Stimulated activated CD8-positive, alpha-beta memory T cell treated with anti-CD3 and anti-CD28 coated beads, Interleukin-7, amount 100 ng/mL, for 48 hours (primary cell): ENCODE results near the gene RUNDC1.
"Not testable (repeated sequence)": the region's sequence is repeated elsewhere in the genome, so short reads cannot be mapped to it uniquely, and the experiment has no call there.

ENCODE experiments used
- DNase-seq, 2 donors: peaks; one replicate each; pipeline ENCODE4 v3.0.0-alpha.2; 2020; ENCODE audit warnings: low read depth in 1 of 2; ENCODE audit errors: extremely low read depth in 1 of 2

Gene RUNDC1

DNA sequence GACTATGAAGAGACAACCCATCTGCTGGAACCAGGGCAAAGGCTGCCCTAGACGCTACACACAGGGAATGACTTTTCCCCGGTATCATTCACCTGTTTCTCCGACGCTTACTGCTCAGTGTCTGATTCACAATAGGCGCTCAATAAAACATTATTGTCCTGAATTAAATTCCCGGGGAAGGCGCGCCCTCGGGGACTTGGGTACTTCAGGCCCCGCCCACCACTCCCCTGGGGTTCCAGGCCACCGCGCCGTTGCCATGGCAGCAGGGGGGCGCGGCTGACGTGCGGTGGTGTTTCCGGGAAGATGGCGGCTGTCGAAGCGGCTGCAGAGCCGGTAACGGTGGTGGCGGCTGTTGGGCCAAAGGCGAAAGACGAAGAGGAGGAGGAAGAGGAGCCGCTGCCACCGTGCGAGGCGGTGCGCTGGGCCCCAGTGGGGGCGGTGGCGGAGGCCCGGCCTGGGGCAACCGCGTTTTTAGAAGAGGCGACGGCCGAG, at the start of gene RUNDC1:
Gene RUNDC1 (plus strand): TSS at position 292 of the 492 bp plus-strand sequence. CDS start 12 bp downstream, at position 304.
- peak; percentile 86 for DNase-seq

DNA sequence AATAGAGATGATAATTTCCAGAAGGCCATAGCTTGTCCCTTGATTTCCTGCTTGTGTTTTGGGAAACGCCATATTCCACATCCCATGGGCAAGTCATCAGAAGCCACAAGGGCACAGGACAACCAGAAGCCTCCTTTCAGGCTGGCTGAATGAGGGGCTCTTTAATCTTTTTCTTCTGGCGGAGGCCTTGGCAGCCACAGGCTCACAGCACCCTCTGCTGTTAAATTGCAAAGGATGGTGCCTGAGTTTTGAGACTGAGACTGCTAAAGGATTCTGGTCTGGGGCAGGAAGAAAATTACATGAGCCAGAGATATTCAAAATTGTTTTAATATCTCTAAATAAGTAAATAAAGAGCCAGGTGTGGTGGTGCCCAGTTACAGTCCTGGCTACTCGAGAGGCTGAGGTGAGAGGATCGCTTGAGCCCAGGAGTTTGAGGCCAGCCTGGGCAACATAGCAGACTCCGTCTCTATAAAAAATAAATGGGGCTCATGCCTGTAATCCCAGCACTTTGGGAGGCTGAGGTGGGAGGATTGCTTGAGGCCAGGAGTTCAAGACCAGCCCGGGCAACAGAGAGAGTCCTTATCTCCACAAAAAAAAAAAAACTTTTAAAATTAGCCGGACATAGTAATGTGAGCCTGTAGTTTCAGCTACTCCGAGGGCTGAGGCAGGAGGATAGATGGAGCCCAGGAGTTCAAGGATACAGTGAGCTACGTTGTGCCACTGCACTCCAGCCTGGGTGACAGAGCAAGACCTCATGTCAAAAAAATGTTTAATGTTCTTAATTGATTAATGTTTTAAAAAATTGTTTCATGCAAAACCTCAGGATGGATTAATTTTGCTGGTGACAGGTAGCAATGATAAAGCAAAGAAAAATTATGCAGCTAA, 42.4 kb upstream of the RUNDC1 start:
- DNase-seq, result peak in 1 of 2 donors; percentile 0

DNA sequence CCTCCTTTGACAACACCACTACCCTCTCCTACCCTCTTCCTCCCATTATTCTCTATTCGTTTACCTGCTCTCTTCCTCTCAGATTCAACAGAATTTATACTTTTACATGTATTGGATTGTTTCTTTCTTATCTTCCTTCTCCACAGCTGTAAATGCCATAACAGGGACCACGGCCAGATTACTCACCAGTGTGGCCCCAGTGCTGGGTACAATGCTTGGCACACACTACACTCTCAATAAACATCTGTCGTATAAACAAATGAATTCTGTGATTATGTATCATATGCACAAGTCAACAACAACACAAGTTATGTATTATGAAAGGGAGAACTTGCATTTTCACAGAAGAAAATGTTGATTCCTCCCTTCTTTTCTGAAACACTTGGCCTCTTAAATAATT, 36.2 kb upstream of the RUNDC1 start:
- DNase-seq, result no peak

DNA sequence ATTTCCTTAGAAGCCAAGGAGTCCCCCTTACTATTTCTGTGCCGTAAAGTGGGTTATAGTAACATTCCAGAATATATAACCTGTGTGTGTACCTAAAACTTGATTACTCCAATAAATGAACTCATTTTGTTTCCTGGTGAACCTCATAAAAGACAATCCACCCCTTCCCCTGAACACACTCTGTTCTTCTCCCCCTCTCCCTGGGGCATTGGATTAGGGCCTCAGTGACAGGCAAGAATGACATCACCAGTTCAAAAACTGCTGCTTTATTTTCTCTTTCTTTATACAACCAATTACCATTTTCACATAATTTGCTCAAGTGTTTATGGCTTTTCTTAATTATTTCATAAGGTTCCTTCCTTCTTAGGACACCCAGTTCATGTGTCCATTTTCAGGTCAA, 33.6 kb upstream of the RUNDC1 start:
- DNase-seq, result no peak

DNA sequence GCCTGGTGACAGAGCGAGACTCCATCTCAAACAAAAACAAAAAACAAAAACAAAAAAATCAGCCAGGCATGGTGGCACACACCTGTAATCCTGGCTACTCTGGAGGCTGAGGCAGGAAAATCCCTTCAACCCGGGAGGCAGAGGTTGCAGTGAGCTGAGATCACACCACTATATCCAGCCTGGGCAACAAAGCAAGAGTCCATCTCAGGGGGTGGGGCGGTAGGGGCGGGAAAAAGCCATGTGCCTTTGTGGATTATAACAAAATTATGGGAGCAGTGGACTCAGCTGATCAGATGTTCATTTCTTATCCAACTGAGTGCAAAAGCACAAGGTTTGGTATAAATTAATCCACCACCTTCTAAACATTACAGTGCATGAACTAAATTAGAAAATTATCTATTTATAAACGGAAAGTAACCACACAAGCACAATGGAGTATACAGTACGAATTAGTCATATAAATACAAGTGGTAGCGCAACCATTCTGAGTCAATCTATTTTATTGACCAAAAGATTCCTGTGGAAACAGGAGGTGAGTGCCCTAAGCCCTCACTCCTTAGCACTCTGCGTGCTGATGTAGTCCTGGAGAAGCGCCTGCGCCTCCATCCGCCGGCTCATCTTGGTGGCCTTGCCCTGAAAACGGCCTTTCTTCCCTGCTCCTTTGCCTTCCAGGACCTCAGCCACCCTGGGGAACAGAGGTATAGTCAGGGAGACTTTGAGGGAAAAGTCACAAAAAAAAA, 30.2 kb upstream of the RUNDC1 start:
- DNase-seq, result no peak

DNA sequence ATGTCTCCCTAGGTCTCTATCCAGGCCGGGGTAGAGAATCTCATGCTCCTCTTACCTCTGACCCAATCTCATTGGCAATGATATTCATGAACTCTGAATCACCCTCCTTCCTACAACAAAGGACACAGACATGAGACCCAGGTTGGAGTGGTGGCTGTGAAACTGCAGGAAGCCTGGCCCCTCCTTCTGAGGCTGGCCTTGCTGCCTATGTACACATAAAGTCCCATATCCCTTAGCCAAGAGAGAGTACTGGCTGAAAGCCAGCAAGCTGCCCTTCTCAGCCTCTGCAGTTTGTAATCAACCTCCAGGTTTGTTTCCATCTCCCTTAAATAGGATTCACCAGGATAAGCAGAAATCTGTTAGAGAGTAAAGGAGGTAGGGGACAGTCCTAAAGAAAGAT, 26.7 kb upstream of the RUNDC1 start:
- DNase-seq, result no peak

DNA sequence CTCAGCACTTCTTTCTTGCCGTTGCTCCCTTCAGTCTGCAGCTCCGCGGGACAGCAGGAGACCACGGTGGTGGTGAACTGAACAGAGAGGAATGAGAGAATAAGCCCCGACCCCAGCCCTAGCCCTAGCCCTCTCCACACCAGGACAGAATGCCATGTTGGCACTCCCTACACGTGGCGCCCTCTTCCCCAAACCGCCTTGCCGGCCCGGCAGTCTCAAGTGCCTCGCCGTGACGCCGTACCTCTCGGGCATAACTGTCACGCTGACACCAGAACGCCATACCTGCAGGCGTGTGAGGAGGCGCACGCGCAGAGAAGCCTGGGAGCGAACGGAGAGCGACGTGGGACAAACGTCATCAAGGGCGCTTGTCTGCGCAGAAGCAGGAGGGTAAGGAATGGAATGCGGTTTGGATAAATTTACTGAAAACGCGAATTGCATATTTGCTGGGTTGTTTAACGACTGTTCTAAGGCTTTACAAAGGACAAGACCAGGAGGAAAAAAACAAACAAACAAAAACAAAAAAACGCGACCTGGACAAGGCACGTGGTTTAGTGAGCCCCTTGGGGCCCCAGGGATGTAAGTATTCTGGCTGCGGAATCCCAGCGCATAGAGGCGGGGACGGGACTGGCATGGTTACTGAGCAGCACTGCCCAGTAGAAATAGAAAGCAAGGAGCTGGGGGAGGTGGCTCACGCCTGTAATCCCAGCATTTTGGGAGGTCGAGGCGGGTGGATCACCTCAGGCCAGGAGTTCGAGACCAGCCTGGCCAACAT, 16.0 kb upstream of the RUNDC1 start, which contains the start of gene AARSD1:
Gene AARSD1 (minus strand): TSS at position 294 of the 772 bp plus-strand sequence. CDS start 14 bp downstream, at position 280.
- DNase-seq, result peak; percentile 80 to 87

DNA sequence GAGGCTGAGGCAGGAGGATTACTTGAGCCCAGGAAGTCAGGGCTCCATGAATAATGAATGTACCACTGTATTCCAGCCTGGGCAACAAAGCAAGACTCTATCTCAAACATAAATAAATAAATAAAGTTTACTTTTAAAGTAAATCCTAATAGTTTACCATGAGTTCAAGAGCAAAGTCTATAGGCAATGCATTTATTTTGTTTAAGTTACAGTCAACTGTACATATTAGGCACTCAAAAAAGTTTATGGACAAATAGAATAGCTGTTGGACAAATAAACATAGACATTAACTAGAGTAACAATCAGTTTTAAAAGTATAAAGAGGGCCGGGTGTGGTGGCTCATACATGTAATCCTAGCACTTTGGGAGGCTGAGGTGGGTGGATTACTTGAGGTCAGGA, 12.4 kb upstream of the RUNDC1 start:
- no peak for DNase-seq

DNA sequence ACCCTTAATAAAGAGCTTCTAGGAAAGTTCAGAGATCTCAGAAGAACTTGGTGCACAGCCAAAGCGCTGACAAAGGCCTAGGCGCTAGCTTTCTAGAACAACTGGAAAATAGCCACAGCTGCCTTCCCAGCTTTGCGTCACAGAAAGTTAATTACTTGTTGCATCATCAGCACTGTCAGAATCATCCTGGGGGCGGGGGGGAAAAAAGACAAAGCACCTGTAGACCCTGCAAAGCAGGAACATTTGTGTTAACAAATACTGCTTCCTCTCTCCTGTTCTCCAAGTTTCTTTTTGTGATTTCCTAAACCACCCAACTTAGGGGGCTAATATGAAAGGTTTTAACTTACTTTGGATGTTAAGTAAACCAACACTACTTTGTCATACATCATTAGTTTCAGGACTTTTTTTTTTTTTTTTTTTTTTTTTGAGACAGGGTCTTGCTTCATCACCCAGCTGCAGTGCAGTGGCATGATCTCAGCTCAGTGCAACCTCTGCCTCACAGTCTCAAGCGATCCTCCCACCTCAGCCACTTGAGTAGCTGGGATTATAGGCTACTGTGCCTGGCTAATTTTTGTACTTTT, 11.3 kb upstream of the RUNDC1 start:
- no peak for DNase-seq

DNA sequence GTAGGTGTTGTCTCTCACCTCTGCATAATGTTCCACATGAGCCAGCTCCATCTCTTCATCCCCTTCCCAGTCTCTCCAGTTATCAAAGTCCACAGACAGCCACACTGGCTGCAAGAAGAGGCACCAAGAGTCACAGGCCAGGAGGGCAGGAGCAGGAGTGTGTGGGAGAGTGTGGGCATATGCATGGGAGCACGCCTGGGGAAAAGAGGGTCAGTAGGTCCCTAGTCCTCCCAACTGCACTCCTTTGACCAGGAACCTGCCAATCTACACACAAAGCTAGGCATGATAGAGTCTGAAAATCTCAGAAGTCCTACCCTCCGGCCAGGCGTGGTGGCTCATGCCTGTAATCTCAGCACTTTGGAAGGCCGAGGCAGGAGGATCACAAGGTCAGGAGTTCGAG, 8.8 kb upstream of the RUNDC1 start:
- DNase-seq, result no peak

DNA sequence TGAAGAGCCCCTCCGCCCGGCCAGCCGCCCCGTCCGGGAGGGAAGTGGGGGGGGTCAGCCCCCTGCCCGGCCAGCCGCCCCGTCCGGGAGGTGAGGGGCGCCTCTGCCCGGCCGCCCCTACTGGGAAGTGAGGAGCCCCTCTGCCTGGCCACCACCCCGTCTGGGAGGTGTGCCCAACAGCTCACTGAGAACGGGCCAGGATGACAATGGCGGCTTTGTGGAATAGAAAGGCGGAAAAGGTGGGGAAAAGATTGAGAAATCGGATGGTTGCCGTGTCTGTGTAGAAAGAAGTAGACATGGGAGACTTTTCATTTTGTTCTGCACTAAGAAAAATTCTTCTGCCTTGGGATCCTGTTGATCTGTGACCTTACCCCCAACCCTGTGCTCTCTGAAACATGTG, 7.0 kb upstream of the RUNDC1 start:
- not testable (repeated sequence) for DNase-seq

DNA sequence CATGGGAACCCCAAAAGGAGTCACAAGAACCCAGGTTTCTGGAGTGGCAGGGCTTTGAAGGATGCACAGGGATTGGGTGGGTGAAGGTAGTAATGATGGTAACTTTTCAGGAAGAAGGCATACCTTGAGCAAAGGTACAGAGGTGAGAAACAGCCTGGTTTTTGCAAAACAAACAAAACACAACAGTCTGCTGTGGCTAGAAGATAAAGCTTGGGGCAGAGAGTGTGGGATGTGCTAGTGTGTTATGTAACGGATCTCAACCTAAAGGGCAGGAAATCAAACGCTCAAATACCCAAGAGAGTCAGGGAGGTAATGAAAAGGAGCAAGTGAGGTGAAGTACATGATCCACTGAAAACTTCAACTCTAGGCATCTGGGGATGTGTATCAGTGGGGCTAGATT, 5.1 kb upstream of the RUNDC1 start:
- no peak for DNase-seq

DNA sequence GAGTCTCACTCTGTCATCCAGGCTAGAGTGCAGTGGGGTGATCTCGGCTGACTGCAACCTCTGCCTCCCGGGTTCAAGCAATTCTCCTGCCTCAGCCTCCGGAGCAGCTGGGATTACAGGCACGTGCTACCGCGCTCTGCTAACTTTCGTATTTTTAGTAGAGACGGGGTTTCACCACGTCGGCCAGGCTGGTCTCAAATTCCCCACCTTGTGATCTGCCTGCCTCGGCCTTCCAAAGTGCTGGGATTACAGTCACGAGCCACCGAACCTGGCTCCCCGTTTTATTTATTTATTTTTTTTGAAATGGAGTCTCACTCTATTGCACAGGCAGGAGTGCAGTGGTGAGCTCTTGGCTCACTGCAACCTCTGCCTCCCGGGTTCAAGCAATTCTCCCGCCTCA, 4.7 kb upstream of the RUNDC1 start:
- DNase-seq, result not testable (repeated sequence)

DNA sequence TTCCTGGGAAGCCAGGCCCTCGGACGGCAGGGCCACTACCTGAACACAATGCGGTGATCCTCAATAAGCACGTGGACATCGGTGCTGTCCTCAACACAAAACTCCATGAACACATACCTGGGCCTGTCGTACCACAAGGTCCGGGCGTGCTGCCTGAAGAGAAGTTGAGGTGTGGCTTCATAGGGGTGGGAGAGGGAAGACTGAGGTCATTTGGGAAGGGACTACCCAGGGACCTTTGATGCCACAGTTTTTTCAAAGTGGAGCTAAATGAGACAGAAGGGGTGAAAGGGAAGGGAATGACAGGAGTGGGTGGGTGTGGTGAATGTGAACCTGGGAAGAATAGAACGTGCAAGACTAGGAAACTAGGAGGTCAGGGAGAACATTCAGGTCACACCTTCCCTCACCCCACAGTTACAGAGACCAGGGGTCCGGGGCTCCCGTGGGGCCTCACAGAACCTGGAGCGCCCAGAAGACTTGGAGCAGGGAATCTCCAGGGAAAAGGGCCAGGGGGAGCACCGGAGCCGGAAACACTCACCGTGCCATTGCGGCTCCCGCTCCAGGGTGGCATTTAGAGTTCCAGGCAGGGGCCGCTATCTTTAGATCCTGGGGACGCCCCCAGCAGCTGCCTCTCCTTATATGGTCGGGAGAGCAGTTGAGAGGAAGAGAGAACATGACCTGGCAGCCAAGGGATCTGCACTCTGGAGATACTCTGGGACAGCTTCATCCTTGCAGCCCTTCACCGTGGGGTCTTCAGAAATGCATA, 673 bp upstream of the RUNDC1 start, which contains the start of gene PTGES3L:
Gene PTGES3L (minus strand): TSS at position 570 of the 763 bp plus-strand sequence. CDS start 27 bp downstream, at position 543.
- DNase-seq, result no peak

DNA sequence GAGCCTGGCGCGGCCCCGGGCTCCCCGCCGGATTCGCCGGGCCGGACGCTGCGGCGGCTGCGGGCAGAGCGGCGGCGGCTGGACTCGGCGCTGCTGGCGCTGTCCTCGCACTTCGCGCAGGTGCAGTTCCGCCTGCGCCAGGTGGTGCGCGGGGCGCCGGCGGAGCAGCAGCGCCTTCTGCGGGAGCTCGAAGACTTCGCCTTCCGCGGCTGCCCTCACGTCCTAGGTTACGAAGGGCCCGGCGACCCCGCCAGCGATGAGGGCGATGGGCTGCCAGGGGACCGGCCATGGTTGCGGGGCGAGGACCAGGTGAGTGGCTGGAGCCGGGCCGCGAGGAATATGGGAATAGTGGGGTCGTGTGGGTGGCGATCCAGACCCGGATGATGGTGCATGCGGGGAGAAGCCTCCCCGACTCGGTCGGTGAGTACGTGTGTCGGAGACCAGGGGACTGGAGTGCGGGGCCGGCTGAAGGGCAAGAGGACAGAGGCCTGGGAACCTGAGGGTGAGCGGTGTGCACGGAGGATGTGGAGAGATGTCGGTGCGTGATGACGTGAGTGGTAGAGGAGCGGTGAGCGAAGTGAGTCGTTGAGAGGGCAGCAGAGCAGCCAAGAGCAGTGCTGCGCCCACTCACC, 517 bp downstream of the RUNDC1 start:
- peak; percentile 46 to 70 for DNase-seq

DNA sequence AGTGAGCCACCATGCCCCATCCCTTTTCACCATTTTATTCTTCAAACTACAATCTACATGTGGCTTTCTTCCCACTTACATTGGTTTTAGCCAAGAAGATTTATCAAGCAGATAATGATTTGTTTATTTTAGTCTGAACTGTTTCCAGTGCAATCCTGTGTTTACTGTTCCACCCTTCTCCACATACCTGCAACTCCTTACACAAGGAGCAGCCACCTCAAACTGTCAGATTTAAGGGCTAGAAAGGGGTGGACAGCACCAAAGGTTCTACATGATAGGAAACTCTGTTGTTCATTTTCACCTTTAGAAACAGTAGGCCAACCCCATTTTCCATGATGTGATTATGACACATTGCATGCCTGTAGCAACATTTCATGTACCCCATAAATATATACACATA, 1.9 kb downstream of the RUNDC1 start:
- no peak for DNase-seq

DNA sequence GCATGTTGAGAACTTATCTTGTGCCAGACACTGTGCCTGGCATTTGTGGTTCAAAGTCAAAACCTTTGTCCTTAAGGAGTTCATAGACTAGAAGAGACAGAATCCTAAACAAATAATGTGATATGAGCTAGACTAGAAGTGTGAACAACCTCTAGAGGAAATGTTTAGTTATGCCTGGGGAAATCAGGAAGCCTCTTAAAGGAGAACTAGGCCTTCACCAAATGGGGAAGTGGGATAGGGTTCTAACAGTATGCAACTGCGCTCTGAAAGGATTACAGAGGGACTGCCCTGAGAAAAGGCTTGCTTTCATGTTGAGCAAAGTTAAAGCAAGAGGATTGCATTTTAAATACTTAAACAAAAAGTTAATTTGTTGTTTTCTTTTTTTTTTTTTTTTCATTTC, 4.9 kb downstream of the RUNDC1 start:
- no peak for DNase-seq

DNA sequence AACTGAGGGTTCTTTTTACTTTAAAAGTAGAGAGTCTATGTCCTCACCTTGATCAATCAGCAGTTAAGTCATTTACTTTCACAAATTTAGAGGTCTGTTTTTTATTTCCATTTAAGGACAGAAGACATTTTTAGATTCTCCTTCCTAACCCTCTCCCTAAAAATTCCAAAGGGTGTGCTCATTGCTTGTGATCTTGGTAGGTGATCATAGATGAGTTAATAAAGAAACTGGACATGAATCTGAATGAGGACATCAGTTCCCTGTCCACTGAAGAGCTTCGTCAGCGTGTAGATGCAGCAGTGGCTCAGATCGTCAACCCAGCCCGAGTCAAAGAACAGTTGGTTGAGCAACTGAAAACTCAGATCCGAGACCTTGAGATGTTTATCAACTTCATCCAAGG, 8.8 kb downstream of the RUNDC1 start:
- no peak for DNase-seq
